ENCODE measurements around the gene USP19. TPM values are rescaled to one million over a fixed set of nuclear protein-coding genes. Genes with fewer than 3 reads are reported as not detected.
A peak's percentile ranks its signal among the peaks of the same experiment; 100 is the strongest.

Gene USP19
- total RNA-seq, 2 donors from 2014 or later: 33.4 to 36.0 TPM

GRCh38 chr3:49098429-49098828 is 22.2 kb downstream of the USP19 start:
- H3K27me3 Mint-ChIP-seq: no peaks in the 10 kb centered on the region
- no peak overlapping the region for H3K4me3 Mint-ChIP-seq
- no peaks in the 10 kb centered on the region for H3K9me3 Mint-ChIP-seq
- H3K27ac Mint-ChIP-seq: no peak overlapping the region
- no peak for ATAC-seq (replicated peaks)
- peaks cover 59% of the 10 kb centered on the region for H3K36me3 Mint-ChIP-seq (ENCODE audit: low read depth)
- no peaks in the 10 kb centered on the region for H3K4me1 Mint-ChIP-seq

DNA sequence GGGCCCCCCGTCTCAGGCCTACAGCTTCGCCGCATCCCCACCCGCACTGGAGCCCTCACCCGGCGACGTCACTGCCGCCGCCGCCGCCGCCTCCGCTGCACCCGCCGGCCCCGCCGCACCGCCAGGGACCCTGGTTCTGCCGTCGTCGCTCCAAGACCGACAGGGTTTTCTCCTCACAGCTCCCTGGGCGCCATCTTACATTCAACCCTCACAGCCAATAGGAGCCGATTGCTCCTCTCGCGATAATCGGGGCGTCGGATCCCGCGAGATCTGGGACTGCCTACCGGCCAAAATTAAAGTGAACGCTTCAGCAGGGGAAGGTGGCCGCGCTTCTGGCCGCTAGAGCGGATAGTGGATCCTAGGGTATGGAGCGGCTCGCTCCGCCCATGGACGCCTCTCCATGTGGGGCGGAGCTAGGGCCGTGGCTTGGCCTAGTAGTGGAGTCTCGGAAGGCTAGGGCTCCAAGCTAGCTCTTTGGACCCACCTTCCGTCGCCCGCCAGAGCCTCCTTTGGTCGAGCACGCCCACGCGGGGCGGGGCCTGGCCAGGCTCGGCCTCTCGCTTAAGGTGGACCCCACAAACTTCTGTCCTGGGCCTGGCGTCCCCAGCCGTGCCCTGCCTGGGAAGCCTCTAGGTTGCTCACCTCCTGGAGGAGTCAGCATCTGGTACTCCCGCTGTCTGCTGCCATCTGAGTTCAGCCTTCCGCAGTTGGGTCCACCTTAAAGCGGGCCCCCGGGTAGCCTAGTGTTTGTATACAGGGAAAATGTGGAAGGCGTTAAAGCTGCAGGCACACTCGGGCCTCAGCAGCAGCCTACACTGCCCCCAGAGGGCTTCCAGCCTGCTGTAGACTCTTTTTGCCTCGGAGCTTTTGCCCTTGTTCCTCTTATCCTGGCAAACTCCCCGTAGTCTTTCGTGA is 26.5 kb downstream of the USP19 start, which contains the start of gene QRICH1:
Gene QRICH1 (minus strand): TSS at position 219 of the 915 bp plus-strand sequence. CDS start 17,054 bp downstream, outside the sequence.
- Mint-ChIP-seq H3K36me3 (ENCODE audit: low read depth) (peaks cover 57% of the 10 kb centered on the region), H3K27me3 (no peaks in the 10 kb centered on the region), H3K4me1 (peaks cover 11% of the 10 kb centered on the region), H3K9me3 (no peaks in the 10 kb centered on the region), H3K4me3 (peak within 1 kb of the TSS; percentile 91), H3K27ac (peak within 1 kb of the TSS; percentile 96)
- peak; percentile 87 for ATAC-seq (replicated peaks)

GRCh38 chr3:49092938-49093852 is 27.4 kb downstream of the USP19 start:
- Mint-ChIP-seq H3K4me1 (peaks cover 11% of the 10 kb centered on the region), H3K27me3 (no peaks in the 10 kb centered on the region)

DNA sequence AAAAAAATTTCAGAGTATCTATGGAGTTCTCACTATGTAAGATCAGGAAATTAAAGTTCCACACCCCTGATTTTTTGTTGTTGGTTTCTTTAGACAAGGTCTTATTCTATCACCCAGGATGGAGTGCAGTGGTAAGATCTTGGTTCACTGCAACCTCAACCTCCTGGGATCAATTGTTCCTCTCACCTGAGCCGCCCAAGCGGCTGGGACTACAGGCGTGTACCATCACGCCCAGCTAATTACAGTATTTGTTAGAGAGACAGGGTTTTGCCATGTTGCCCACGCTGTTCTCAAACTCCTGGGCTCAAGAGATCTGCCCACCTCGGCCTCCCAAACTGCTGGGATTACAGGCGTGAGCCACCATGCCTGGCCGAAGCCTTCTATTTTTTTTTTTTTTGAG is 39.2 kb downstream of the USP19 start:
- Mint-ChIP-seq H3K9me3 (no peaks in the 10 kb centered on the region), H3K27ac (no peak overlapping the region), H3K4me1 (no peaks in the 10 kb centered on the region), H3K4me3 (no peak overlapping the region), H3K36me3 (ENCODE audit: low read depth) (peaks cover 62% of the 10 kb centered on the region), H3K27me3 (no peaks in the 10 kb centered on the region)
- no peak for ATAC-seq (replicated peaks)

More at GRCh38 chr3:49092938-49093852, 27.4 kb downstream of the USP19 start:
- H3K9me3 Mint-ChIP-seq: no peaks in the 10 kb centered on the region
- peak overlapping the region; percentile 91 for H3K4me3 Mint-ChIP-seq
- ATAC-seq (replicated peaks): peak; percentile 45
- peaks cover 57% of the 10 kb centered on the region for H3K36me3 Mint-ChIP-seq (ENCODE audit: low read depth)
- peak overlapping the region; percentile 96 for H3K27ac Mint-ChIP-seq

- H3K27me3 Mint-ChIP-seq: no peaks in the 10 kb centered on the region
- no peaks in the 10 kb centered on the region for H3K9me3 Mint-ChIP-seq
- H3K36me3 Mint-ChIP-seq (ENCODE audit: low read depth): peaks cover 63% of the 10 kb centered on the region
- no peak overlapping the region for H3K4me3 Mint-ChIP-seq
- no peaks in the 10 kb centered on the region for H3K4me1 Mint-ChIP-seq
- no peak for ATAC-seq (replicated peaks)
- H3K27ac Mint-ChIP-seq: no peak overlapping the region
Measured at GRCh38 chr3:49079270-49079669, 41.4 kb downstream of the USP19 start.

GRCh38 chr3:49076646-49077045 is 44.0 kb downstream of the USP19 start:
- Mint-ChIP-seq H3K9me3 (no peaks in the 10 kb centered on the region), H3K4me1 (no peaks in the 10 kb centered on the region), H3K36me3 (ENCODE audit: low read depth) (peaks cover 89% of the 10 kb centered on the region), H3K27ac (no peak overlapping the region), H3K4me3 (no peak overlapping the region), H3K27me3 (no peaks in the 10 kb centered on the region)
- ATAC-seq (replicated peaks): no peak

GRCh38 chr3:49076116-49076515 is 44.5 kb downstream of the USP19 start:
- no peak overlapping the region for H3K27ac Mint-ChIP-seq
- no peak for ATAC-seq (replicated peaks)

More at GRCh38 chr3:49076116-49076515, 44.5 kb downstream of the USP19 start:
- H3K9me3 Mint-ChIP-seq: no peaks in the 10 kb centered on the region
- no peaks in the 10 kb centered on the region for H3K4me1 Mint-ChIP-seq
- no peak overlapping the region for H3K4me3 Mint-ChIP-seq
- no peaks in the 10 kb centered on the region for H3K27me3 Mint-ChIP-seq
- H3K36me3 Mint-ChIP-seq (ENCODE audit: low read depth): peaks cover 94% of the 10 kb centered on the region

Other genes starting within 250 kb of the USP19 start
- 10 to 100 TPM; 13.4 to 33.7 TPM for gene SLC25A20, start 221.9 kb downstream of the USP19 start, total RNA-seq
- gene ARIH2, start 202.0 kb downstream of the USP19 start, total RNA-seq: 100 to 1,000 TPM; 107 to 158 TPM
- gene P4HTM, start 130.6 kb downstream of the USP19 start, total RNA-seq: 10 to 100 TPM; 32.2 to 44.9 TPM
- gene WDR6, start 113.4 kb downstream of the USP19 start, total RNA-seq: 100 to 1,000 TPM; 154 to 208 TPM
- gene DALRD3, start 102.2 kb downstream of the USP19 start, total RNA-seq: 10 to 100 TPM; 20.9 to 21.2 TPM
- gene NDUFAF3, start 98.7 kb downstream of the USP19 start, total RNA-seq: 10 to 100 TPM; 40.6 to 56.7 TPM
- 100 to 1,000 TPM; 460 to 479 TPM for gene IMPDH2, start 91.4 kb downstream of the USP19 start, total RNA-seq
- gene QRICH1, start 26.8 kb downstream of the USP19 start, total RNA-seq: 100 to 1,000 TPM; 122 to 151 TPM
- gene QARS1, start 16.1 kb downstream of the USP19 start, total RNA-seq: 100 to 1,000 TPM; 284 to 292 TPM
- under 1 TPM in 1 of 2 donors, not detected in 1; 0.79 TPM for gene LAMB2, start 12.2 kb upstream of the USP19 start, total RNA-seq
- gene CCDC71, start 45.5 kb upstream of the USP19 start, total RNA-seq: 10 to 100 TPM; 15.6 to 17.0 TPM
- 1 to 10 TPM; 1.0 to 3.7 TPM for gene KLHDC8B, start 50.8 kb upstream of the USP19 start, total RNA-seq
- 1 to 10 TPM; 9.3 to 9.4 TPM for gene C3orf62, start 156.4 kb upstream of the USP19 start, total RNA-seq
- 10 to 100 TPM; 69.1 to 69.2 TPM for gene USP4, start 219.2 kb upstream of the USP19 start, total RNA-seq
- gene GPX1, start 237.5 kb upstream of the USP19 start, total RNA-seq: 100 to 1,000 TPM; 133 to 221 TPM